HG03378 (cell line): ENCODE results near the gene PXT1.
"Not testable (repeated sequence)": the region's sequence is repeated elsewhere in the genome, so short reads cannot be mapped to it uniquely, and the experiment has no call there.

Source experiments
- ATAC-seq: cut with Tn5 transposase; IDR thresholded peaks from one replicate; pipeline ENCODE4 v1.9.1; 2021; ENCODE audit warnings: mild to moderate bottlenecking, moderate library complexity; ENCODE audit not compliant: unreplicated experiment

PXT1 gene

DNA sequence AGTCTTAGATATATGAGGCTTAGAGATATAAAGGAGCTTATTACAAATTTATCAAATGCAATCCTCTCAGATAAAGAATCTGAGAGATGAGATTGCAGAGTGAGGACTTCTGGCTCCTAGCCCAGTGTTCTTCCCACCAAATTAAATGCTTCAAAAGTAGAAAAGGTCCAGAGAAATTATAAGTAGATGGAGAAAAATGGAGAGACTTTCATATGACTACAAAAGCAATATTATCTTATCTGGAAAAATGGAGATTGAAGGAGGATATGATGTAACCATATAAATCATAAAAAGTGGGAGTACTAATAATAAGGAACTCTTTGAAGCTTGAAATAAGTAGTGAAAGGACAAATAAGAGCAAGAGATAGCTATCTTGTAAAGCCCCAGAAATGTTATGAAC is 3.0 kb upstream of the PXT1 start:
- ATAC-seq = no peak

DNA sequence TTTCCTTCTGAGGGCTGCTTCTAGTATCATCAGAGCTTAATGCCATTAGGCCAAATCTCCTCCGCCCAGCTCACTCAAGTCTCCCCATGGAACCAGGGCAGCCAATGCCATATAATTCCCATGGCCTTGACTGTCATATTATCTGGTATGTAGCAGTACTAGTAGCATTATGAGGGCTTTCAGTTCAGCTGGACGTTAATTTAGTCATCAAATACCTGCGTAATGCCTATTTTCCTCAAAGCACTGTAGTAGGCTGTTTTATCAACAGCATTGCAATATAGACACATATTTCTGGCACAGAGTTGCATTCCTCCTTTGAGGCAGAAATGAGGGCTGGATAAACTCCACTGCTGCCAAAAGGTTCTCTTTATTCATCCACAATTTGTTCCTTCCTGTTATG is 1.8 kb upstream of the PXT1 start:
- ATAC-seq = no peak

DNA sequence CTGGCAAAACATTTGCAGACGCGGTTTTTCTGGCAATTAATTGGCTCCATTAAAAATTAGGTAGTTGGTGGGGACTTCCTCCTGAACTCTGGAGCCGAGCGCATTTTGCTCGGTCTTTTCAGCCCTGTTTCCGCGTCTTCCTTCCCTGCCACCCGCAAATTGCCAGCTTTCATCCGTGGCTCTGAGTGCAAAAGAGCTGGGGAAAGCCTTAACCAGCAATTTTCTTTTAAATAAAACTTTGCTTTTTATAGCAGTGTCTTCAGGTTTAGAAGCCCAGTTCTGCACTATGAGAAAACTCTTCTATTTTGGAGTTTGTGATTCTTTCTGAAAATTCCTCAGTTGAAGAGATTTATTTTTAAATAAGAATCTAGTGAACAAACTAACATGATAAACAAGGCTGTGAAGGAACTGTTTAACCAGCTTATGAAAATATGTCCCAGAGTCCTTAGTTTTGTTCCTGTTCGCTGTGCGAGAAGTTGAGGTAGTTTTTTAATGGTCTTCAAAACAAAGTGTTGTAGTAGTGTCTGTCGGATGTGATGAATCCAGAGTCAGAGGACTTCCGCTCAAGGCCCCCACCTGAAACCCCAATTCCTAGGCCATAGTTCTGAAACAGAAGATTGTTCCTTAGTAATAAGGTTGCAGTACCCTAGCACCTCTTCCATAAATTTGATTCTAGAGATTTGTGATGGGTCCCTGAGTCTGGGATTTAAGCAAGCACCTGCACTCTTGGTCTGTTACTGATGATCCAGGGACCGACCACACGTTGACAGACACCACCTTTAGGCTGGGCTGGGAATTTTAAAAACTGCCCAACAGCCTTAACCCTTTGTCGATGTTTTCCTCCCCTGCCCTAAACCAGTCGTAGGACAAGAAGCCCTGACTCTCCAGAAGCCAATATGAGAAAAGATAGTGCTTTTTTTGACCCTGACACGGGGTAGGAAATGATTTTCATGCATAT is 1.1 kb upstream of the PXT1 start:
- no peak for ATAC-seq

DNA sequence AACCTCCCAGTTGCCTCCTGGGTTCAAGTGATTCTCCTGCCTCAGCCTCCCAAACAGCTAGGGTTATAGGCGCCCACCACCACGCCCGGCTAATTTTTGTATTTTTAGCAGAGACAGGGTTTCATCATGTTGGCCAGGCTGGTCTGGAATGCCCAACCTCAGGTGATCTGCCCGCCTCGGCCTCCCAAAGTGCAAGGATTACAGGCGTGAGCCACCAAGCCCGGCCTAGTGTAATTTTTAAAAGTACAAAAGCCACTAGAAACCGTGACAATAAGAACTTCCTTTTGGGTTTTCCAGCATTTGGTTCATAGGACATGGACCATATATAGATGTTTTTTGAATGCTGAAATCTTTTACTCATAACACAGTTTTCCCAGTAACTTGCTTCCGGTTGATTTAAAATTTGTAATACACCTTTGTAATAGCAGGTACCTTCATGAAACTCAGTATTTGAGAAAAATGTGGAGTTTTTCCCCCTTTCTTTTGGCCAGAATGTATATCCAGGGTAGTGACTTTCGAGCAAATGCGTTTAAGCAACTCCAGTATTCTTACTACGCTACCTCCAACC is 467 bp downstream of the PXT1 start:
- ATAC-seq = no peak

DNA sequence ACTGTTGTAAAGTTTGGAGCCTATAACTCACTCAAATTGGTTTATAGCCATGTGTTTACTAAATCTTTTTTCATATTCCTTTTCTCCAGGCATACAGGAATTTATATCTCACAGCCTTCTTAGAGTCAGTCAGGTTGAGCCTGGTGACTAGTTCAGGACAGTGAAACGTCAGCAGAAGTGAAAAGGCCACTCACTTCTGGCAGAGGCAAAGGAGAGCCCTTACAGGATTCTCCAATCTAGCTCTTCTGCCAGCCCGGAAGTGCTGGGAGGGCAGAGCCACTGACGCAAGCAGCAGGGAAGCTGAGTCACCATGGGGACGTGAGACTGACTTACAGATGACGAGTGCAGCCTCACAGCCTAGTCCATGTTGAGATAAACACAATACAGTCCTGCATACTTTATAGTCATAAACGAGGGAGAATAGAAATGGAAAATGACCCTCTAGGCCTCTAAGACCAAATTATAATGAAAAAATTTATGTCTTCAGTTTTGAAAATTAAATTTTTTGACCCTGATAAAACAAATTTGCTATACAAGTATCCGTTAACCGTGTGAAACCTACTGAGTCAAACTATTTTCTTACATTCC is 1.3 kb downstream of the PXT1 start:
- ATAC-seq = peak; percentile 57

DNA sequence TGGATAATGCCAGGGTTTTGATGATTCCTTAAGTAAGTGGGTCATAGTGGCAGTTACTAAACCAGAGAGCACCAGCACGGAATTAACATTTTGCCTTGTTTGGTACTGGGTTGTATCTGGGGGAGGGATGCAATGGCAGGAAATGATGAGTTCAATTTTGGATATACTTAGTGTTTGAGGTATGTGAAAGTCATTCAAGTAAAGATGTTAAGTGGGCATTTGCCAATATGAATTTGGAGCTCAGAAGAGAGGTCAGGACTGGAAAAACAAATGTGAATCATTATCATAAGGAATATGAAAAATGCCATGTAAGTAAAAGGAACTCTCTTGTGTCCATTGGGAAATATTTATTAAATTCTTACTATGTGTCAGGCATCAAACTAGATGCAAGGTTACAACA is 6.2 kb downstream of the PXT1 start:
- no peak for ATAC-seq

DNA sequence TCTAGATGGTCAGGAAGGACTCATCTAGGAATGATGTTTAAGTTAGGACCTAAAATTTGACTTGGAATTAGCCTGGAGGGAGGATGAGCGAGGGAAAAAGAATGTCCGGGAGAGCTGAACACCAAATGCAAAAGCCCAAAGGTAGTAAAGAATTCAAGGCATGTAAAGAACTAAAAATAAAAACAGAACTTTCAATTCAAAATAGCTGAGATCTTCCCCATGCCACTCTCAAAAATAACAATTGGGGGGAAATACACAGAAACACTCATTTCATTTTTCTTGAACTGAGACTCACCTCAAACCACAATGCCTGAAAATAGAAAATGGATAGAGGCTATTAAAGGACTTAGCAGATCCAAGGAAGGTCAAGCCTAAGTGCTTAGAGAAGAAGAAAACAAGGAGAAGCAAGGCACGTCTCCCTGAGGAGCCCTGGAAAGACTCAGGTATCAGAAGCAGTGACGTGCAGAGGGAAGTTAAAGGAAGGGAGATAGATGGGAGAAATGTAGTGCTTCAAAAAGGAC is 10.4 kb downstream of the PXT1 start:
- no peak for ATAC-seq

DNA sequence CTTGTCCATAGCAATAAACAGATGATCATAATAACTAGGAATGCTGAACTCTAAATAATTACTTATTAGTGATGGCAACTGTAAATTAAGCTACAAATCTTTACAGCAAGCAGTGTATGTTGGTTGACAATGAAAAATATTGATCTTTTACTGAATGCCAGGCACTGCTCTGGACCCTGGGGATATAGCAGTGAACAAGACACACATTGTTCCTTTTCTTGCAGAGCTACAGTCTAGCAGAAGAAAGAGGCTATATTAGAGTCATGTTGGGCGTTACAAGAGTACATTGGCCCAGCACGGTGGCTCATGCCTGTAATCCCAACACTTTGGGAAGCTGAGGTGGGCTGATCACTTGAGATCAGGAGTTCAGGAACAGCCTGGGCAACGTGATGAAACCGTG is 11.5 kb downstream of the PXT1 start:
- no peak for ATAC-seq

DNA sequence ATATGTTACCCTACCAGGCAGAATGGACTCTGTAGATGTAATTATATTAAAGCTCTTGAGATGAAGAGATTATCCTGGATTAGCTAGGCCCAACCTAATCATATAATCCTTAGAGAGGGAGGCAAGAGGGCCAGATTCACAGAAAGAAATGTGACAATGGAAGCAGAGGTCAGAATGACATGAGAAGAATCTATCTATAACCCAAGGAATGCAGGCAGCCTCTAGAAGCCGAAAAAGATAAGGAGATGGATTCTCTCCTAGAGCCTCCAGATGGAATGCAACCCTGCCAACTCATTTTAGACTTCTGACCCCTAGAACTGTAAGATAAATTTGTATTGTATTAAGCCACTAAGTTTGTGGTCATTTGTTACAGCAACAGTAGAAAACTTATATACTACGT is 12.3 kb downstream of the PXT1 start:
- ATAC-seq = no peak

DNA sequence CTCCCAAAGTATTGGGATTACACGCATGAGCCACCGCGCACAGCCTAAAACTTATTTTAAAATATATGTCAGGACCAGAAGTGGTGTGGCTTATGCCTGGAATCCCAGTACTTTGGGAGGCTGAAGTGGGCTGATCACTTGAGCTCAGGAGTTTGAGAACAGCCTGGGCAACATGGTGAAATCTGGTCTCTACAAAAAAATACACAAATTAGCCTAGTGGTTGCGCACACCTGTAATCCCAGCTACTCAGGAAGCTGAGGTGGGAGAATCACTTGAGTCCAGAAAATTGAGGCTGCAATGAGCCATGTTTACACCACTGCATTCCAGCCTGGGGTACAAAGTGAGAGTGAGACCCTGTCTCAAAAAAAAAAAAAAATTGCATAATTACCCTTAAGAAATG is 13.7 kb downstream of the PXT1 start:
- no peak for ATAC-seq

DNA sequence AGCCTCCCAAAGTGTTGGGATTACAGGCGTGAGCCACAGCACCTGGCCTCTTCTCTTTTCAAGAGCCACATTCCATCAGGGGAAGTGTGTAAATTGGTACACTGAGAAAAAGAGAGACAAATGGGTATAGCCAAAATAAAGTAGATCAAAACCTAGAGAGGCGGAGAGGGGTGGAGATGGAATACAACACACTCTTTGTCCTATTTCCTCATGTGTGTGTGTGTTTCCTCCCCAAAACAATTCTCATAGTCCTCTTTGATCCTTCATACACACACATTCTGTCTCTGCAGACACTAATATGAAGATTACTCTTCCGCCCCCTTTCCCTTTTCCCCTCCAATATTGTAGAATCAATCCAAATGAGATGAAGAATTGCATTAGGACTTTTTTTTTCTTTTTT is 16.0 kb downstream of the PXT1 start:
- no peak for ATAC-seq

DNA sequence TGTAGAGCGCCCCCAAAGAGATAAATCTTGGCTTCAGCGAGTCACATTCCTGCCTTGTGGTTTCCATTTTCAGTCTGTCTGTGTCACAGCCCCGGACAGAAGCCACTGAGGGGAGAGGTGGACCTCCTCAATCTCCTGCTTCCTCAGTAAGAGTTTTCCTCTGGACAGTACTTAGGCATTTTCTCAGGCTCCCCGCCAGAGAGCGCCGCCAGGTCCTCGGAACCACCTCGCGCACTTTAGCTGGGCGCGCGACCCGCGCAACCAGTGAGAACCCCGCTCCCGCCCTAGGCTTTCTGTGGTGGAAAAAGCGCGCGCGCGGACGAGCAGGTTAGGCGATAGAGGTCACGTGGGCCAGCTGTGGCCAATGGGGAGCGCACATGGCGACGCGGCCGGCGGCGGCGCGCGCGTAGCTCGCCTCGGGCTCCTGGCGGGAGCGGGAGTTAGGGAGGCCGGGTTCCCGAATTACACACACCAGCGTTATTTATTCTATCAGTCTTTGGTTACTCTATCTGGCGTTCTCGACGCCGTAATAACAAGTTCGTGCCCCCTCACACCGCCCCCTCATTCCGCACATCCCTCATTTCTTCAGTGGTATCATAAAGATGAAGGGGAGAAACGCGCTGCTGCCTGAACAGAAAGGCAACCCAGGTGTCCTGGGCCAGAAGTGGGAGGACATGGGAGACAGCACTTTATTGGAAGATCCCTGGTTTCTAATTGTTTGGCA is 19.4 kb downstream of the PXT1 start:
- ATAC-seq = peak; percentile 80

DNA sequence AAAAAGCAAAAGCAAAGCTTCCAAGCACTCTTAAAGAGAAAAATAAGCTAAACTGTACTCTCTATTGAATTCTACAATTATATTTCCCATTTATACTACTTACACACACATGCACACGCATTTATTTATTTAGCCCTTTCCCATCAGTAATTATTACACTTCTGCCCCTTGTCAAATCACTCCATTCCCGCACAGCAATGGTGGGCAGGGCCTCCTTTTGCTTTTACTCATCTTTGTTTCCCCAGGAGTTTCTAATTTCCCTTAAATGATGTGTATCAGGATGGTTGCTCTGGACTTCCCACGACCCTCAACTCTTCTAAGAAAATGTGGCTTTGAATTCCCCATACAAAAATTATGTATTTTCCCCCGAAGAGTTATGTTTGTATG is 19.9 kb downstream of the PXT1 start:
- no peak for ATAC-seq

DNA sequence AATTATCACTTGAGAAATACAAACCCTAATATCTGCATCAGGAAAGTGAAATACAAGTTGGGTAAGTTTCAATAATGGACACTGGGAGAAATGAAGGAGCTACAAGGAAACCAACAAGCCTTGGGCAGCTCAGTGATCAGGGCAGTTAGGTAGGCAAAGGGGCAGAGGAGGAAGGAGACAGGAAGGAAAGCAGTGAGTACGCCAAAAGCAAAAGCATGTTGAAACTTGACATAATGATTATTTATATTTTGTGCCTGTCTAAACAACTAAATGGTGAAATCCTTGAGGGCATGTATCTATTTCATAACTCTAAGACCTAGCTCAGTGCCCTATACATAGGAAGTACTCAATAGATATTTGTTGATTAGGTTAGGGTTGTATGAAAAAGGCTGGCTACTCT is 23.3 kb downstream of the PXT1 start:
- ATAC-seq = no peak

DNA sequence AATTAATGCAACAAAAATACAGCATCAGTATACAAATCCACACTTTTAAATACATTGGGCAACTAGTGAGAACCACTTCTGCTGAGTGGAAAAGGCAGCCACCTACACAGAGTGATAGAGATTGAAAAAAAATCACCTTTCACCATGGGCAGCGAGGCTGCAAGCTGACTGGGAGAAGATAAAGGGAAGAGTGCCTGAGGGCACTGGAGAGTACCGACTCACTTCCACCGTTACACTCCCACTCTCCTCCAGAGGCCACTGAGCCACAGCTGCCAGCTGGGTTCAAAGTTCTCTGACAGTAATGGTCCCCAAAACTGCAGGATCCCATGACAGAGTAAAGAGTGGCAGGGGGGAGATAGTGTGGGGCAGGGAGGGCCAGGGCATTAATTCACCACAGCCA is 24.1 kb downstream of the PXT1 start:
- ATAC-seq = no peak

DNA sequence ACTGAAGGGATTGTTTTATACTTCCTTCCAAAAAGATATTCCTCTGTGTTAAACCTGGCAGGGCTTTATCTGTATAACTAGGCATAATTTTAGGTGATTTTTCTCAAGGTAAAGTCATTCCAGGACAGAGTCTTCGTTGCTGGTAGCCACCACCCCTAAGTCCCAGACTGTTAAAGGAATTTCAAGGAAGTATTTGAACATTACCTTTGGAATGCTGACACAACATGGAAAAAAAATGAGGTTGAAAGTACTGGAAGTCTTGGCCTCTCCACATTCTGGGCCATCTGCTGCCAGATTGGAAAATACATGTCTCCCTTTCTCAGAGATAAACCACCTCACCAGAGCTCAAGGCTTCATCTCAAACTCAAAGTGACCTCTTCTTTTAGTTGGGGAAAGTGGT is 28.2 kb downstream of the PXT1 start:
- ATAC-seq = no peak

DNA sequence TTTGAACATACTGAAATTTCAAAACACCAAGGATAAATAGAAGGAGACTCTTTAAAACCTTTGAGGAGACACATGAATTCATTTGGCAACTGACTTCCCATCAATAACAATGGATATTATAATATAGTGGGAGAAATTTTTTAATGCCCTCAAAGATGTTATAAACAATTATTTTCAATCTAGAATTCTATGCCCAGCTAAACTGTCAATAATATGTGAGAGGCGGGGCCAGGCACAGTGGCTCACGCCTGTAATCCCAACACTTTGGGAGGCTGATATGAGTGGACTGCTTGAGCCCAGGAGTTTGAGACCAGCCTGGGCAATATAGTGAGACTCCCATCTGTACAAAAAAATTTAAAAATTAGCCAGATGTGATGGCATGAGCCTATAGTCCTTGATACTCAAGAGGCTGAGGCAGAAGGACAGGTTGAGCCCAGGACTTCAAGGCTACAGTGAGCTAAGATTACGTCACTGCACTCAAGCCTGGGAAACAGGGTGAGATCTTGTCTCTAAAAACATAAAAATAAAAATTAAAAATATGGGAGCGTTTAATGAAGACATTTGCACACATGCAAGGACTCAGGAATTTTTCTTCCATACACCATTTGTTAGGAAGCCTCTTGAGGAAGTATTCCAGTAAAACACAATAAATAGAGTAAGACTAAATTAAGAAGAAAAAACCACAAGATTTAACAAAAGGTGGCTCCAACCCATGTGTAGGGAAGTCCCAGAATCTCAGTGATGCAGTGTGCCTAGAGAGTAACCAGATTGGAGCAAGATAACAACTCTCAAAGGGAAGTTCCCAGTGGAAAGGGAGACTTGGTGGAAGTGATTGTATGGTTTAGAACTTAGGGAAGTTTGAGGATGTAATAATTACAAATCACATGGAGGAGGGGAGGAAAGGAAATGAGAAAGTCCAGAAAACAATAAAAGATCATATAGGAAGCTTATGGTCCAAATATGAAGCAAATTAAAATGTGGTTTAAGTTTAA is 28.9 kb downstream of the PXT1 start:
- no peak for ATAC-seq

DNA sequence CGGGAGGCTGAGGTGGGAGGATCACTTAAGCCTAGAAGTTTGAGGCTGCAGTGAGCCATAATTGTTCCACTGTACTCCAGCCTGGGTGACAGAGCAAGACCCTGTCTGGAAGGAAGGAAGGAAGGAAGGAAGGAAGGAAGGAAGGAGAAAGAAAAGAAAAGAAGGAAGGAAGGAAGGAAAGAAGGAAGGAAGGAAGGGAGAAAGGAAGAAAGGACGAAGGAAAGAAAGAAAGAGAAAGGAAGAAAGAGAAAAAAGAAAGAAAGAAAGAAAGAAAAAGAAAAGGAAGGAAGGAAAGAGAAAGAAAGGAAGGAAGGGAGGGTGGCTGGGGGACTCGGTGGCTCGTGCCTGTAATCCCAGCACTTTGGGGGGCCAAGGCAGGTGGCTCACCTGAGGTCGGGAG is 32.9 kb downstream of the PXT1 start:
- not testable (repeated sequence) for ATAC-seq

DNA sequence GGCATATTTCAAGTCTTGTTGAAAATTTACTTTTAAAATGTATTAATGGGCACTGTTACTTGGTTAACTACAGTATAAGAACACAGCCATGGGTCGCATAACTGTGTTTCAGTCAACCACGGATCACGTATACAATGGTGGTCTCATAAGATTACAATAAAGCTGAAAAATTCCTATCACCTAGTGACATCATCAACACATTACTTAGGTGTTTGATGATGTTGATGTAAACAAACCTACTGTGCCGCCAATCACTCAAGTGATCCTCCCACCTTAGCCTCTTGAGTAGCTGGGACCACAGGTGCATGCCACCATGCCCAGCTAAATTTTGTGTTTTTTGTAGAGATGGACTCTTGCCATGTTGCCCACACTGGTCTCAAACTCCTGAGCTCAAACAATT is 38.5 kb downstream of the PXT1 start:
- ATAC-seq = no peak

DNA sequence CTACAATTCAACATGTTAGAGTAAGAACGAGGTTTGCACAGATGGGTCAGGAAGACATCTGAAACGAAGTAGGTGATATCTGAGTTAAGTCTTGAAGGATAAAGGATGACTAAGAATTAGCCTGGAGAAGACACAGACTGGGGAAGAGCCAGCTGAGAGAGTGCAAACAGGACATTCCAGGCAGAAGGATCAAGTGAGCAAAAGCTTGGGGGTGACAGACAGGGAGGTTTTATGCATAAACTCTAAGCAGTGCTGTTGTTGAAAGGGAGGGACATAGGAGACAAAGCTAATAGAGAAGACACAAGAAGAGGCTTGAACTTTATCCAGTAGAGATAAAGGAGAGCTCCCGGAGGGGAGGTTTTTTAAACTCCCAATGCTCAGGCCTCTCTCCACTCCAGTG is 40.2 kb downstream of the PXT1 start:
- no peak for ATAC-seq
